RWPE1 (cell line): ENCODE measurements around the gene MAPK8.

Source experiments
- CTCF ChIA-PET: fragments of 350-600 bp; sonication (Branson Sonifier 250); formaldehyde crosslinking; extraction: SDS; loops from one replicate; lab custom pipeline; 2021; lab: Yijun Ruan, JAX
- POLR2A ChIA-PET: fragments of 400-600 bp; formaldehyde crosslinking; extraction: SDS; loops from one replicate; lab custom pipeline; 2020; ENCODE audit warnings: antibody characterized with exemption; ENCODE audit not compliant: low non-redundant PET; lab: Yijun Ruan, JAX
- DNase-seq: peaks from one replicate; pipeline ENCODE4 v3.0.0; 2012; ENCODE audit warnings: low spot score
- H3K27ac ChIP-seq: fragments of 450-650 bp; 2 replicates; pipeline ENCODE4 v1.5.1; 2017
- TF ChIP-seq, protein P1 (sequence below): fragments of 450-650 bp; conservative IDR thresholded peaks from 2 replicates; pipeline ENCODE4 v1.5.1; 2017; ENCODE audit warnings: low read depth, mild to moderate bottlenecking

Gene MAPK8

DNA sequence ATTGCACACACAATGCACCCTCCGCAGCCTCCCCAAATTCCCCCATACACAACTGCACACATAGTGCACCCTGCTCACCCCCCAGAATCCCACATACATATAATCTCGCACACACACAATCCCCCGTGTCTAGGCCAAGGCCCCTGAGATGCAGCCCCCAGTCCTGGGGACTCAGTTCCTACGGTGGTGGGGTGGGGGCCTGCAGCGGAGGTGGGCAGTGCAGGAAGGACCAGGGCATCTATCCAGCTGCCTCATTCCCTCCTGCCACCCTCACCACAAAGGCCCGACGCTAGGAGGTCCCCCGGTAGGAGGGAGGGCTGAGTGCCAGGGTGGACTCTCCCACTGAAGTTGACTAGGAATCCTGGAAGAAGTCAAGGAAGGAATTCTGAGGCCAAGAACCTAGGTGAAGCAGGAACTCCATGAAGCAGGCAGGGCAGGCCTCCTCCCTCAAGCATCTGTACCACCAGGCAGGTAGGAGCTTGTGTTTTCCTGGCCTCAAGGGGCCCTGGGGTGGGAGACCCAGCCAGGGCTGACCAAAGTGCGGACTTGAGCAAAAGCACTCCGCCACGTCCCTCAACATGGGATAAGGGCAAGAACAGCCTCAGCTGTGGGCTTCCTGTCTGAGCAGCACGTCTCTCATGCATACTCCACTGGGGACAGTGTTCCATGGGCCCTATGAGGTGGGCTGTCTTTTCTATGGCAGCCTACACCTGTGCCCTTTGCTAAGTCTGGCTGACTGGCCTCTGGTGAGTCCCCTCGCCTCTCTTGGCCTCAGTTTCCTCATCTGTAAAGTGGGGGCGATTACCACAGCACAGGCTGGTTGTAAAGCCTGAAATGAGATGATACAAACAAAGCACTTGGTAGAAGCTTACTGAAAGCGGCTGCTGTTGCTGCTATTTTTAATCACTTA, 145.7 kb downstream of the MAPK8 start:
- TF ChIP-seq, protein P1, sequence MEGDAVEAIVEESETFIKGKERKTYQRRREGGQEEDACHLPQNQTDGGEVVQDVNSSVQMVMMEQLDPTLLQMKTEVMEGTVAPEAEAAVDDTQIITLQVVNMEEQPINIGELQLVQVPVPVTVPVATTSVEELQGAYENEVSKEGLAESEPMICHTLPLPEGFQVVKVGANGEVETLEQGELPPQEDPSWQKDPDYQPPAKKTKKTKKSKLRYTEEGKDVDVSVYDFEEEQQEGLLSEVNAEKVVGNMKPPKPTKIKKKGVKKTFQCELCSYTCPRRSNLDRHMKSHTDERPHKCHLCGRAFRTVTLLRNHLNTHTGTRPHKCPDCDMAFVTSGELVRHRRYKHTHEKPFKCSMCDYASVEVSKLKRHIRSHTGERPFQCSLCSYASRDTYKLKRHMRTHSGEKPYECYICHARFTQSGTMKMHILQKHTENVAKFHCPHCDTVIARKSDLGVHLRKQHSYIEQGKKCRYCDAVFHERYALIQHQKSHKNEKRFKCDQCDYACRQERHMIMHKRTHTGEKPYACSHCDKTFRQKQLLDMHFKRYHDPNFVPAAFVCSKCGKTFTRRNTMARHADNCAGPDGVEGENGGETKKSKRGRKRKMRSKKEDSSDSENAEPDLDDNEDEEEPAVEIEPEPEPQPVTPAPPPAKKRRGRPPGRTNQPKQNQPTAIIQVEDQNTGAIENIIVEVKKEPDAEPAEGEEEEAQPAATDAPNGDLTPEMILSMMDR = no peak
- ChIA-PET CTCF (interaction anchor here (0.6 kb wide), 1 partner anchor 9 kb away, joined by 4 read pairs; no protein-coding TSS in a partner anchor), POLR2A (no interaction called here)
- no peak overlapping the region for H3K27ac ChIP-seq
- DNase-seq = no peak

DNA sequence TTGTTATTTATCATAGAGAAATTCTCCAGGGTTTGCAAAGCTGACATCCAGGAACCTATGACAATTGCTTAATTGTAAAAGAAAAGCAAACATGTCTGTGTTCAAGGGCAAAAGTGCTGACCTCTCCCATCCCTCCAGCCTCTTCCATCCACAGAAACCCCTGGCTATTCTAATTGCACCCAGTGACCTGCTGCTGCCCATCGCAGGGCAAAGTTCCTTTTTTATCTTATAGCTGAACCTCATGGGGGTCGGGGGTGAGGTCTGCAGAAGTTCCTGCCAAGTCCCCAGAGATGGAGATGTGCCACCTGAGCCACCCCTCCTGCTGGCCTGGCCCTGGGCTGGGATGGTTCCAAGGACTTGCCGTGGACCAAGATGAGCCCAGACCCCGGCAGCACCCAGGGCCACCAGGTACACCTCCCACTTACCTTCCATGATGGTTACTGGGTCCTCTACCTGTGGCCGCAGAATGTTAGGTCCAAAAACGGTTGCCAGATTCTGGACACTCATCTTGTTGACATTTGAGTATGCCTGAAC, 146.5 kb downstream of the MAPK8 start:
- POLR2A ChIA-PET = no interaction called here
- TF ChIP-seq, protein P1 = no peak

DNA sequence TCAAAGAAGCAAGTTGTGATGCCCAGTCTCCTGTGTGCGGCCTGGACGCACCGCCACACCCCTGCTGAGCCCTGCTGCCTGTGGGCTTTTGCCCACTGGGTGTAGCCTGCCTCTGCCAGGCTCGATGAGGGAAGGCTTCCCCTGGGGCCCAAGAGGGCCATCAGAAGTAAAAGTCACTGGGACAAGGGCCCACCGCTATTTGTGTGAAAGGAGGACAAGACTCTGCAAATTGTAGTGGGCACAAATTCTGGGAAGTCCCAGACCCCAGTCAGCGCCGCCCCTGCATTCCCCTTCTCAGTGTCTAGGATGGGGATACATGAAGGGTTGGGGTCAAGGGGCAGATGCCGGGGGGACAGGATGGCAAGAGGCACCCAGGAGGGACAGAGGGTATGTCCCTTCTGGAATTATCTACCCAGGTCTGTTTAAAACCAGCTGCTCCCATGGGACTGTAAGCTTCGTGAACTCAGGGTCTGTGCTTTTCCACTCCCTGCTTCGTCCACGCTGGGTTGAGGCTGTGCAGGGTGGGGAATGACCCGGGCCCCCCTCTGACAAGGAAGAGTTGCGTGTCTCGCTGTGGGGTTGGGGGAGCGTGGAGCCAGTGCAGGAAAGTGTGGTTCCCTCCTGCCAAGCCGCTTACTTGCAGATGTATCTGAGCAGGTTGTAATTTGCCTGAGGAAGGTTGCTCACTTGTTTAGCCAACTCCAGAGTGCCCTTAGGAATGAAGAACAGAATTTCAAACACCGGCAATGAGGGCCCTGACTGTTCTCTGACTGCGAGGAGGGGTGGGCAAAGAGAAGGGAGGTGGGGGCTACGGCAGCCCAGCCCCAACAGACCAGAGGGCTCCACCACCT, 147.2 kb downstream of the MAPK8 start:
- TF ChIP-seq, protein P1 = no peak
- no peak overlapping the region for H3K27ac ChIP-seq
- DNase-seq = no peak
- POLR2A ChIA-PET = no interaction called here
- CTCF ChIA-PET = interaction anchor here (1.0 kb wide), 1 partner anchor 53 kb away, joined by 5 read pairs; no protein-coding TSS in a partner anchor

More for the DNA sequence above, 146.5 kb downstream of the MAPK8 start:
- no peak overlapping the region for H3K27ac ChIP-seq
- CTCF ChIA-PET = no interaction called here
- no peak for DNase-seq

DNA sequence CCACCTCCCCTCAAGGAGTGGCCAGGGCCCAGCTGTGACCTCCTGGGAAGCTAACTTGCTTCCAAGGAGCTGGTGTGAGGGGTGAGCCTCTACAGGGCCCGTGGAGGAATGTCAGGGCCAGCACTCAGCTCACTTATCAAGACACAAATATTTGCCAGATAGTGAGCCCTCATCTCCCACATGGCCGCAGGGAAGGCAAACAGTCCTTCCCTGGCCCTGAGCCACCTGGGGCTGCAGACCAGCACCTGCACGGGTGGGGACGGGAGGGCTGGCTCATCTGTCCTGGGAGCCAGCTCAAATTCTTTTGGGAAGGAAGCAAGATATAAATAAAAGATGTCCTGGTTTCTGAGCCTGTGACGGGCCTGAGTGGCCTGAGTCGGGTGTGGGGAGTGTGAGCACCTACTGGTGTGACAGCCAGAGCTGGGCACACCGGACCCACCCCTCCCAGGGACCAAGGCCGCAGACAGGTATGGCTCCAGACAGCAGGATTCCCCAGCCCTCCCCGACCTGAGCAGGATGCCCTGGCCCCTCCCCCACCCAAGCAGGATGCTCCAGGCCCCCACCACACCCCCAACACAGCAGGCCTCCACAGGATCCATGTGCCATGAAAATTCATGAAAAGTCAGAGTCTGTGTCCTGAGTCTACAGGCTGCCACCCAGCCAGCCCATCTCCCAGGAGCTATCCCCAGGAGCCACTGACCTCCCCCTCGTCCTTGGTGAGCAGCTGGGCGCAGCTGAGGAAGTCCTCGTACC, 148.0 kb downstream of the MAPK8 start:
- ChIA-PET CTCF (interaction anchor here (1.0 to 2.3 kb wide), 2 partner anchors 9 to 52 kb away, joined by 5 to 8 read pairs; no protein-coding TSS in a partner anchor), POLR2A (no interaction called here)
- no peak overlapping the region for H3K27ac ChIP-seq
- TF ChIP-seq, protein P1 = no peak
- no peak for DNase-seq

DNA sequence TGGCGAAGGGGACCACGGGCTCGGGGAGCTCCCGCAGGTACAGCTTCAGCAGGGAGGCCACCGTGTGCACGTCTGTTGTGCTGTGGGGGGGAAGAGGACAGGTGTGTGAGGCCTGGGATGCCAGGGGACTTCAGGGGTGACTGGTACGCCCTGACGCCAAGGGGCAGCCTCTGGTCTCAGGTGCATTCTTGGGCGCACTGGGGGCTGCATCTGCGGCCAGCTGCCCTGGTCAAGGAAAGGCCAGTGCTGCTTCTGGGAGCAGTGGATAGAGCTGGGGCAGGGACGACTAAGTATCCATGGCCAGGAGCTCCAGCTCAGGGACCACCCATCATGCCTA, 148.5 kb downstream of the MAPK8 start:
- no peak for DNase-seq
- ChIA-PET CTCF (interaction anchor here (1.0 to 2.3 kb wide), 2 partner anchors 10 to 52 kb away, joined by 5 to 8 read pairs; no protein-coding TSS in a partner anchor), POLR2A (no interaction called here)
- H3K27ac ChIP-seq = no peak overlapping the region
- TF ChIP-seq, protein P1 = no peak
